ENCODE results near the gene PDIA3. TPM values are rescaled to one million over a fixed set of nuclear protein-coding genes. Genes with fewer than 3 reads are reported as not detected.
"Not testable (repeated sequence)": the region's sequence is repeated elsewhere in the genome, so short reads cannot be mapped to it uniquely, and the experiment has no call there.

PDIA3 gene
- total RNA-seq (2016; rRNA removed; fragmentation: Illumina TruSeq; extraction: Trizol) (210 and 433 TPM in 2 replicates), polyA plus RNA-seq (2011; rRNA removed) (198 and 238 TPM in 2 replicates), polyA minus RNA-seq (2011; rRNA and poly(A)+ RNA removed; ENCODE audit: low replicate concordance) (14.8 and 51.5 TPM in 2 replicates), Bru-seq, nascent RNA (percentile 94 among the genes with signal in this experiment), BruChase-seq, experiment 1, labeled RNA remaining after a 6-hour chase (percentile 95 among the genes with signal in this experiment), BruChase-seq, experiment 2, labeled RNA remaining after a 2-hour chase (percentile 91 among the genes with signal in this experiment)
- total RNA-seq (2016; cell fraction: cytosol; rRNA removed; fragmentation: Illumina TruSeq; extraction: Trizol; ENCODE audit: low read depth): 12.7 and 13.8 TPM in 2 replicates
- total RNA-seq (2016; cell fraction: insoluble cytoplasmic fraction; rRNA removed; fragmentation: Illumina TruSeq; extraction: Trizol): 183 and 445 TPM in 2 replicates
- total RNA-seq (2016; cell fraction: membrane; rRNA removed; fragmentation: Illumina TruSeq; extraction: Trizol): 33.7 and 42.9 TPM in 2 replicates
- total RNA-seq (2016; cell fraction: nucleus; rRNA removed; fragmentation: Illumina TruSeq; extraction: Trizol): 353 and 410 TPM in 2 replicates
- polyA plus RNA-seq (2011; cell fraction: cytosol; rRNA removed): 75.2 and 130 TPM in 2 replicates
- polyA plus RNA-seq (2011; cell fraction: nucleus; rRNA removed): 59.8 and 75.6 TPM in 2 replicates
- polyA plus RNA-seq (2012): 499 and 545 TPM in 2 replicates
- polyA plus RNA-seq (2016; cell fraction: cytosol; fragmentation: Illumina TruSeq; extraction: Trizol; ENCODE audit: low read depth): 29.1 and 30.8 TPM in 2 replicates
- polyA plus RNA-seq (2016; cell fraction: insoluble cytoplasmic fraction; fragmentation: Illumina TruSeq; extraction: Trizol; ENCODE audit: low read depth): 242 and 258 TPM in 2 replicates
- polyA plus RNA-seq (2016; cell fraction: membrane; fragmentation: Illumina TruSeq; extraction: Trizol; ENCODE audit: low read depth): 44.4 and 48.4 TPM in 2 replicates
- 667 and 733 TPM in 2 replicates for polyA plus RNA-seq (2016; cell fraction: nucleus; fragmentation: Illumina TruSeq; extraction: Trizol; ENCODE audit: insufficient read depth, low read depth)
- polyA minus RNA-seq (2011; cell fraction: cytosol; rRNA and poly(A)+ RNA removed): 101 and 125 TPM in 2 replicates
- polyA minus RNA-seq (2011; cell fraction: nucleus; rRNA and poly(A)+ RNA removed): 36.3 and 49.1 TPM in 2 replicates
- long read RNA-seq, experiment 1, transcript PDIA3-201 (13 exons, 3,727 nt): major isoform, 456 of 604 reads
- long read RNA-seq, experiment 1, partial matches to known transcripts: 124 of 604 reads
- long read RNA-seq, experiment 1, other reads (novel, unspliced or antisense): 23 of 604 reads
- long read RNA-seq, experiment 2, transcript PDIA3-201 (13 exons, 3,727 nt): major isoform, 937 of 1,558 reads
- long read RNA-seq, experiment 2, transcript PDIA3-206 (2 exons, 739 nt): minor isoform, 10 of 1,558 reads
- long read RNA-seq, experiment 2, partial matches to known transcripts: 360 of 1,558 reads
- long read RNA-seq, experiment 2, other reads (novel, unspliced or antisense): 251 of 1,558 reads

DNA sequence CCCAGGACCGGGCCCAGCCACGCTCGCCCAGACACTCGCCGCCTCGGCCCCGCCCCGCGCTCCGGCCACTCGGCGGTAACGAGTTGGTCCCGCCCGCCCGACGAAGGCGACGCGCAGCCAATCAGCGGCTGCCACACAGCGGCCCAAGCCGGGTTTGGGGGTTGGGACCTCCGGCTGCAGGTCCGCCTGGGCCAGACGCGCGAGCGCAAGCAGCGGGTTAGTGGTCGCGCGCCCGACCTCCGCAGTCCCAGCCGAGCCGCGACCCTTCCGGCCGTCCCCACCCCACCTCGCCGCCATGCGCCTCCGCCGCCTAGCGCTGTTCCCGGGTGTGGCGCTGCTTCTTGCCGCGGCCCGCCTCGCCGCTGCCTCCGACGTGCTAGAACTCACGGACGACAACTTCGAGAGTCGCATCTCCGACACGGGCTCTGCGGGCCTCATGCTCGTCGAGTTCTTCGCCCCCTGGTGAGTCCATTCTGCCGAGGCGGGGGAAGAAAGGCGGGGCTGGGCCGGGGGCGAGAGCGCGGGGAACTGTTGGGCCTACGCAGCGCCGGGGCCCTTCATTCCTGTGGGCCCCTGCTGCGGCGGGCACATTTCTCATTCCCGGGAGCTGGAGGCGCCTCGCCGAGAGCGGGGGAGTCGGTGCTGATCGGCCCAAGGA is at the start of gene PDIA3:
Gene PDIA3 (plus strand): TSS at position 194 of the 658 bp plus-strand sequence. CDS start 102 bp downstream, at position 296.
- H4K20me1 ChIP-seq (ENCODE audit: insufficient read depth, low read length): peaks cover 23% of the 10 kb centered on the region
- peak within 1 kb of the TSS; percentile 73 to 91 (median 85) for H3K4me3 ChIP-seq (replicated peaks in 1 of 3; ENCODE audit: insufficient read depth in 1 of 3, low read depth in 2 of 3, low read length in 3 of 3)
- peak; percentile 97 for ATAC-seq
- H3K27me3 ChIP-seq (ENCODE audit: control insufficient read depth in 1 of 2, insufficient read depth in 2 of 2, low read length in 2 of 2); in situ Hi-C loops (cut with HindIII; ENCODE audit: extremely low pct_ligation_motif_present, low pct_unique_long_range_greater_than_20kb); BruUV-seq (replicated peaks); H2AFZ ChIP-seq (ENCODE audit: low read length); H3K36me3 ChIP-seq (replicated peaks in 1 of 2; ENCODE audit: control insufficient read depth in 1 of 2, insufficient read depth in 2 of 2, low read length in 2 of 2); intact Hi-C loops (cut with micrococcal nuclease; ENCODE audit: unreplicated experiment); FAIRE-seq; CTCF ChIA-PET (ENCODE audit: low intra/inter-chr PET ratio, low total read pairs); H3K9me3 ChIP-seq (ENCODE audit: low read length): not testable (repeated sequence)
- WGBS (ENCODE audit: low lambda C conversion rate): 17% methylated on average over 15 of the region's 84 CpGs
- peak; percentile 84 for DNase-seq (ENCODE audit: low spot score)
- POLR2A ChIA-PET: interaction anchor here (0.6 to 2.1 kb wide), 8 partner anchors 9 to 304 kb away, joined by 3 to 8 read pairs (median 4); partner anchors contain the start of genes ELL3, HYPK and SERINC4
- peak within 1 kb of the TSS; percentile 81 for H3K4me2 ChIP-seq (ENCODE audit: low read depth, low read length)
- peak within 1 kb of the TSS; percentile 85 for H3K27ac ChIP-seq (ENCODE audit: extremely low read length, insufficient read depth, low read length)
- peak within 1 kb of the TSS; percentile 88 for H3K9ac ChIP-seq (ENCODE audit: insufficient read depth, low read depth, low read length)
- H3K4me1 ChIP-seq (ENCODE audit: insufficient read depth, low read length): peaks cover 37% of the 10 kb centered on the region
- peaks cover 46% of the 10 kb centered on the region for H3K79me2 ChIP-seq (ENCODE audit: insufficient read depth, low read length)
- TF ChIP-seq ZMYM4 (CRISPR knock-in tag; IDR thresholded peaks at IDR 0.05) (peak; percentile 85), POGK (CRISPR knock-in tag; conservative IDR thresholded peaks at IDR 0.05) (peak; percentile 75), ETV6 (CRISPR knock-in tag; conservative IDR thresholded peaks at IDR 0.05) (0 out of 2 replicates have a peak, but pooled peaks have one; percentile 37), KDM3A (CRISPR knock-in tag; IDR thresholded peaks at IDR 0.05; ENCODE audit: low read depth) (0 out of 2 replicates have a peak, but pooled peaks have one; percentile 40), ZNF761 (CRISPR knock-in tag; conservative IDR thresholded peaks at IDR 0.05) (0 out of 2 replicates have a peak, but pooled peaks have one; percentile 39), ZNF160 (CRISPR knock-in tag; IDR thresholded peaks at IDR 0.05) (peak; percentile 74; the same call in 1 of the 2 replicates), ATF7-NPFF (CRISPR knock-in tag; IDR thresholded peaks at IDR 0.05; ENCODE audit: low read depth) (peak; percentile 95), ZFP90 (CRISPR knock-in tag; IDR thresholded peaks at IDR 0.05; ENCODE audit: borderline replicate concordance) (peak; percentile 79; the same call in 1 of the 2 replicates), ZBTB2 (CRISPR knock-in tag; IDR thresholded peaks at IDR 0.05; ENCODE audit: low read depth) (0 out of 2 replicates have a peak, but pooled peaks have one; percentile 45), ZC3H13 (CRISPR knock-in tag; IDR thresholded peaks at IDR 0.05) (peak; percentile 86), ZNF556 (CRISPR knock-in tag; IDR thresholded peaks at IDR 0.05; ENCODE audit: borderline replicate concordance) (peak; percentile 68; the same call in 1 of the 2 replicates)
- TF ChIP-seq, protein P1, sequence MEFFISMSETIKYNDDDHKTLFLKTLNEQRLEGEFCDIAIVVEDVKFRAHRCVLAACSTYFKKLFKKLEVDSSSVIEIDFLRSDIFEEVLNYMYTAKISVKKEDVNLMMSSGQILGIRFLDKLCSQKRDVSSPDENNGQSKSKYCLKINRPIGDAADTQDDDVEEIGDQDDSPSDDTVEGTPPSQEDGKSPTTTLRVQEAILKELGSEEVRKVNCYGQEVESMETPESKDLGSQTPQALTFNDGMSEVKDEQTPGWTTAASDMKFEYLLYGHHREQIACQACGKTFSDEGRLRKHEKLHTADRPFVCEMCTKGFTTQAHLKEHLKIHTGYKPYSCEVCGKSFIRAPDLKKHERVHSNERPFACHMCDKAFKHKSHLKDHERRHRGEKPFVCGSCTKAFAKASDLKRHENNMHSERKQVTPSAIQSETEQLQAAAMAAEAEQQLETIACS (CRISPR knock-in tag; IDR thresholded peaks at IDR 0.05): peak; percentile 56

All from HepG2 (cell line).